Measurements from ENCODE around the gene TBC1D8B. TPM values are rescaled to one million over a fixed set of nuclear protein-coding genes. Genes with fewer than 3 reads are reported as not detected.
A peak's percentile ranks its signal among the peaks of the same experiment; 100 is the strongest.

The TBC1D8B gene
- total and polyA plus RNA-seq, 7 experiments from 2014 or later: 0.24 to 2.1 (median 0.58) TPM

GRCh38 chrX:106901341-106901740, 98.9 kb downstream of the TBC1D8B start:
- Mint-ChIP-seq H3K9me3 (no peaks in the 10 kb centered on the region), H3K27me3 (no peaks in the 10 kb centered on the region), H3K4me3 (no peak overlapping the region), H3K36me3 (no peaks in the 10 kb centered on the region), H3K4me1 (no peaks in the 10 kb centered on the region), H3K27ac (no peak overlapping the region)
- H3K36me3 ChIP-seq (ENCODE audit: control insufficient read depth in 2 of 3, insufficient read depth in 3 of 3, low read length in 3 of 3): no peaks in the 10 kb centered on the region
- H3K27ac ChIP-seq (ENCODE audit: low read depth, low read length): no peak overlapping the region
- ChIA-PET CTCF (no interaction called here), POLR2A (interaction anchor here (0.6 kb wide), 1 partner anchor 389 kb away, joined by 3 read pairs; no protein-coding TSS in a partner anchor)
- H3K27me3 ChIP-seq (ENCODE audit: control insufficient read depth in 2 of 2, insufficient read depth in 2 of 2, low read length in 2 of 2): no peaks in the 10 kb centered on the region
- no peak overlapping the region for H3K4me3 ChIP-seq (ENCODE audit: low read length)
- ATAC-seq (no peak), DNase-seq (no peak)
- H3K9me3 ChIP-seq (ENCODE audit: control insufficient read depth in 2 of 3, low read length in 3 of 3): no peaks in the 10 kb centered on the region
- H3K4me1 ChIP-seq (ENCODE audit: control insufficient read depth in 2 of 2, insufficient read depth in 2 of 2, low read length in 2 of 2): no peaks in the 10 kb centered on the region
- intact Hi-C loops (cut with micrococcal nuclease): no loop called here

GRCh38 chrX:106901781-106902219, 99.3 kb downstream of the TBC1D8B start:
- intact Hi-C loops (cut with micrococcal nuclease): no loop called here
- no peak overlapping the region for H3K4me3 Mint-ChIP-seq
- H3K9me3 Mint-ChIP-seq: no peaks in the 10 kb centered on the region
- H3K4me1 Mint-ChIP-seq: no peaks in the 10 kb centered on the region
- Histone ChIP-seq H3K36me3 (ENCODE audit: control insufficient read depth in 2 of 3, insufficient read depth in 3 of 3, low read length in 3 of 3) (no peaks in the 10 kb centered on the region), H3K4me1 (ENCODE audit: control insufficient read depth in 2 of 2, insufficient read depth in 2 of 2, low read length in 2 of 2) (no peaks in the 10 kb centered on the region), H3K9me3 (ENCODE audit: control insufficient read depth in 2 of 3, low read length in 3 of 3) (no peaks in the 10 kb centered on the region), H3K4me3 (ENCODE audit: low read length) (no peak overlapping the region), H3K27me3 (ENCODE audit: control insufficient read depth in 2 of 2, insufficient read depth in 2 of 2, low read length in 2 of 2) (no peaks in the 10 kb centered on the region), H3K27ac (ENCODE audit: low read depth, low read length) (no peak overlapping the region)
- no peaks in the 10 kb centered on the region for H3K27me3 Mint-ChIP-seq
- no peak for ATAC-seq
- DNase-seq: no peak
- POLR2A ChIA-PET: interaction anchor here (0.6 kb wide), 1 partner anchor 388 kb away, joined by 3 read pairs; no protein-coding TSS in a partner anchor
- CTCF ChIA-PET: no interaction called here
- H3K36me3 Mint-ChIP-seq: no peaks in the 10 kb centered on the region
- no peak overlapping the region for H3K27ac Mint-ChIP-seq

- H3K36me3 ChIP-seq (ENCODE audit: control insufficient read depth in 2 of 3, insufficient read depth in 3 of 3, low read length in 3 of 3): no peaks in the 10 kb centered on the region
- H3K4me1 ChIP-seq (ENCODE audit: control insufficient read depth in 2 of 2, insufficient read depth in 2 of 2, low read length in 2 of 2): no peaks in the 10 kb centered on the region
- Mint-ChIP-seq H3K4me3 (no peak overlapping the region), H3K27ac (no peak overlapping the region), H3K27me3 (no peaks in the 10 kb centered on the region), H3K9me3 (no peaks in the 10 kb centered on the region), H3K4me1 (no peaks in the 10 kb centered on the region), H3K36me3 (no peaks in the 10 kb centered on the region)
- POLR2A ChIA-PET: no interaction called here
- no peaks in the 10 kb centered on the region for H3K9me3 ChIP-seq (ENCODE audit: control insufficient read depth in 2 of 3, low read length in 3 of 3)
- intact Hi-C loops (cut with micrococcal nuclease): no loop called here
- no peak for DNase-seq
- CTCF ChIA-PET: no interaction called here
- H3K27me3 ChIP-seq (ENCODE audit: control insufficient read depth in 2 of 2, insufficient read depth in 2 of 2, low read length in 2 of 2): no peaks in the 10 kb centered on the region
- H3K4me3 ChIP-seq (ENCODE audit: low read length): no peak overlapping the region
- no peak overlapping the region for H3K27ac ChIP-seq (ENCODE audit: low read depth, low read length)
- no peak for ATAC-seq
Measured at GRCh38 chrX:106902684-106903083, 100.2 kb downstream of the TBC1D8B start.

DNA sequence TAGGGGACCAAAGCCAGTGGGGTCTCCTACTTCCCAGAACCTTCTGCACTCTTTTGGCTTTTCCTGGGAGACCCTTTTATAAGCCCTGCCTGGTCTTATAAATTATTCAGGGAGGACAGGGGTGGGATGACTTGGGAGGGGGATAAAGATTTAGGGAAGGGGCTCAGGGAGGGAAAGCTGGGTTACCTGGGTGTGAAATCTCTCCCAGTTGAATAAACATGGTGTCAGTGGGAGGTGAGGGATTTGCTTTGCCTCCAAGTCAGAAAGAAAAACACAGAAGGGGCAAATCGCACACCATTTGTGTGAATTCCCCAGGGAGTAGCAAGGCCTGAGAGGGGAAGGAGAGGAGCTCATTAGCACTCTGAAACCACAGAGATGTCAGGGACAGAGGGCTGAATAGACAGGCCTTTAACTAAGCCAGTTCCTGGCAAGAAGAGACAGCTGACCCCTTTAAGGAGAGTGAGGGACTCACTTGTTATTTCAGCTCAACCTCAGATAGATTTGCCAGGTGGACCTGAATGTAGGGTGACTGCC, 100.9 kb downstream of the TBC1D8B start, which contains the start of gene RIPPLY1:
Gene RIPPLY1 (minus strand): TSS at position 51 of the 534 bp plus-strand sequence. CDS start 54 bp downstream, outside the sequence.
- H3K27me3 ChIP-seq (ENCODE audit: control insufficient read depth in 2 of 2, insufficient read depth in 2 of 2, low read length in 2 of 2): no peaks in the 10 kb centered on the region
- no peaks in the 10 kb centered on the region for H3K36me3 ChIP-seq (ENCODE audit: control insufficient read depth in 2 of 3, insufficient read depth in 3 of 3, low read length in 3 of 3)
- Mint-ChIP-seq H3K27ac (no peak within 1 kb of the TSS), H3K9me3 (no peaks in the 10 kb centered on the region), H3K27me3 (no peaks in the 10 kb centered on the region), H3K4me1 (no peaks in the 10 kb centered on the region), H3K4me3 (no peak within 1 kb of the TSS), H3K36me3 (no peaks in the 10 kb centered on the region)
- ChIA-PET POLR2A (no interaction called here), CTCF (interaction anchor here (0.6 kb wide), 1 partner anchor 1126 kb away, joined by 4 read pairs; no protein-coding TSS in a partner anchor)
- H3K4me1 ChIP-seq (ENCODE audit: control insufficient read depth in 2 of 2, insufficient read depth in 2 of 2, low read length in 2 of 2): no peaks in the 10 kb centered on the region
- H3K9me3 ChIP-seq (ENCODE audit: control insufficient read depth in 2 of 3, low read length in 3 of 3): no peaks in the 10 kb centered on the region
- H3K4me3 ChIP-seq (ENCODE audit: low read length): no peak within 1 kb of the TSS
- no peak within 1 kb of the TSS for H3K27ac ChIP-seq (ENCODE audit: low read depth, low read length)
- ATAC-seq (no peak), DNase-seq (no peak)
- intact Hi-C loops (cut with micrococcal nuclease): no loop called here

GRCh38 chrX:106903856-106904528, 101.5 kb downstream of the TBC1D8B start:
- POLR2A ChIA-PET: no interaction called here
- Mint-ChIP-seq H3K36me3 (no peaks in the 10 kb centered on the region), H3K9me3 (no peaks in the 10 kb centered on the region), H3K27ac (no peak overlapping the region), H3K27me3 (peaks cover 0 to 3% (median 0%) of the 10 kb centered on the region in 5 donors), H3K4me1 (peaks cover 0 to 2% (median 0%) of the 10 kb centered on the region in 7 donors), H3K4me3 (no peak overlapping the region)
- no peak for ATAC-seq
- Histone ChIP-seq H3K36me3 (ENCODE audit: control insufficient read depth in 2 of 3, insufficient read depth in 3 of 3, low read length in 3 of 3) (no peaks in the 10 kb centered on the region), H3K27ac (ENCODE audit: low read depth, low read length) (no peak overlapping the region), H3K4me3 (ENCODE audit: low read length) (no peak overlapping the region), H3K9me3 (ENCODE audit: control insufficient read depth in 2 of 3, low read length in 3 of 3) (no peaks in the 10 kb centered on the region), H3K4me1 (ENCODE audit: control insufficient read depth in 2 of 2, insufficient read depth in 2 of 2, low read length in 2 of 2) (no peaks in the 10 kb centered on the region), H3K27me3 (ENCODE audit: control insufficient read depth in 2 of 2, insufficient read depth in 2 of 2, low read length in 2 of 2) (no peaks in the 10 kb centered on the region)
- no peak for DNase-seq
- intact Hi-C loops (cut with micrococcal nuclease): no loop called here
- CTCF ChIA-PET: interaction anchor here (0.6 kb wide), 1 partner anchor 1126 kb away, joined by 4 read pairs; no protein-coding TSS in a partner anchor

- no peak overlapping the region for H3K27ac ChIP-seq (ENCODE audit: low read depth, low read length)
- no peak for ATAC-seq
- H3K9me3 ChIP-seq (ENCODE audit: control insufficient read depth in 2 of 3, low read length in 3 of 3): no peaks in the 10 kb centered on the region
- Mint-ChIP-seq H3K36me3 (no peaks in the 10 kb centered on the region), H3K27ac (peak overlapping the region in 1 of 9 donors; percentile 51), H3K27me3 (peaks cover 0 to 4% (median 0%) of the 10 kb centered on the region in 5 donors), H3K4me1 (peaks cover 0 to 2% (median 0%) of the 10 kb centered on the region in 7 donors), H3K4me3 (no peak overlapping the region), H3K9me3 (no peaks in the 10 kb centered on the region)
- H3K27me3 ChIP-seq (ENCODE audit: control insufficient read depth in 2 of 2, insufficient read depth in 2 of 2, low read length in 2 of 2): no peaks in the 10 kb centered on the region
- CTCF ChIA-PET: no interaction called here
- no peak for DNase-seq
- no peaks in the 10 kb centered on the region for H3K4me1 ChIP-seq (ENCODE audit: control insufficient read depth in 2 of 2, insufficient read depth in 2 of 2, low read length in 2 of 2)
- H3K36me3 ChIP-seq (ENCODE audit: control insufficient read depth in 2 of 3, insufficient read depth in 3 of 3, low read length in 3 of 3): no peaks in the 10 kb centered on the region
- H3K4me3 ChIP-seq (ENCODE audit: low read length): no peak overlapping the region
- intact Hi-C loops (cut with micrococcal nuclease): no loop called here
- POLR2A ChIA-PET: no interaction called here
Measured at GRCh38 chrX:106905064-106905708, 102.7 kb downstream of the TBC1D8B start.

Measured in naive thymus-derived CD4-positive, alpha-beta T cell (primary cell).